ENCODE measurements around the gene NHLRC2.

The NHLRC2 gene

DNA sequence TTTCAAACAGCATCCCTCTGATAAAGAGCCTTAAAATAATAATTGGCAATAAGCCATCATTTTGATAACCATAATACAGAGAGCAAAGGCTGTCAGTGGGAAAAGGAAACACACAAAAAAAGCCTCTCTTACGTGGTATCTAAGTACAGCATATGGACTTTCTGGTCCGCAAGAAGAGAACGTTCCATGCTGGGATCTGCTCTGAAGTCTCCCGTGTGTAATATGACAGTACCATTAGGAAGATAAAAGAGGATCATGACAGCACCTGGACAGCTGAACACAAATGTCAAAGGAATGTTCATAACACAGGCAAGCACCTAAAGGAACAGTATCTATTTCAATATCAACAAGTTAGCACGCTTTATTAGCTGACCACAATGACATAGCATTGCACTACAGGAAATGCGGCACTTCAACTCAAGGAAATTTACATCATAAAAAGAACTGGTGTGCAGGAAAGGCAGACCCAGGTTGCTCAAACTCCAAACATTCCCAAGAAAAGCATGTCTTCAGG, 10.4 kb upstream of the NHLRC2 start:
- no peaks in the 10 kb centered on the region for H3K79me2 ChIP-seq (ENCODE audit: control insufficient read depth, insufficient read depth, low read length, poor library complexity)
- H3K18ac ChIP-seq (ENCODE audit: low read length): no peak overlapping the region
- H2BK12ac ChIP-seq (ENCODE audit: low read length): no peak overlapping the region
- H2BK120ac ChIP-seq (ENCODE audit: insufficient read depth, low read length, poor library complexity): no peak overlapping the region
- H2BK5ac ChIP-seq (ENCODE audit: low read depth, low read length, poor library complexity): no peak overlapping the region
- H4K12ac ChIP-seq (ENCODE audit: low read depth, low read length): no peak overlapping the region
- H2AFZ ChIP-seq (ENCODE audit: insufficient read depth, low read length, poor library complexity): no peak overlapping the region
- no peaks in the 10 kb centered on the region for H3K9me3 ChIP-seq (ENCODE audit: insufficient read depth, low read depth, low read length)
- no peaks in the 10 kb centered on the region for H3K79me1 ChIP-seq (ENCODE audit: low read length)
- H3K9ac ChIP-seq (ENCODE audit: low read length): no peak overlapping the region
- no peak overlapping the region for H4K91ac ChIP-seq (ENCODE audit: low read depth, low read length)
- H2AK5ac ChIP-seq (ENCODE audit: low read length): no peak overlapping the region
- no peak overlapping the region for H3K4ac ChIP-seq (ENCODE audit: low read depth, low read length)
- H3K4me2 ChIP-seq (ENCODE audit: low read length): no peak overlapping the region
- no peaks in the 10 kb centered on the region for H3K27me3 ChIP-seq (ENCODE audit: insufficient read depth, low read length)
- DNase-seq: no peak
- no peak overlapping the region for H3K23ac ChIP-seq (ENCODE audit: low read length)
- H3K14ac ChIP-seq (ENCODE audit: low read length): no peak overlapping the region
- H3K4me1 ChIP-seq (ENCODE audit: control insufficient read depth in 1 of 2, insufficient read depth in 2 of 2, low read length in 2 of 2): no peaks in the 10 kb centered on the region
- peaks cover 0 to 3% of the 10 kb centered on the region in 2 experiments for H3K36me3 ChIP-seq (ENCODE audit: control insufficient read depth in 1 of 2, insufficient read depth in 2 of 2, low read length in 2 of 2)
- no peak overlapping the region for H3K27ac ChIP-seq (ENCODE audit: low read depth, low read length)
- no CpG with 5 or more reads among the region's 6 CpGs for WGBS (ENCODE audit: extremely low coverage, insufficient coverage, insufficient read length)
- H4K8ac ChIP-seq (ENCODE audit: low read depth, low read length): no peak overlapping the region
- no peak overlapping the region for H3K4me3 ChIP-seq (ENCODE audit: low read depth, low read length)

DNA sequence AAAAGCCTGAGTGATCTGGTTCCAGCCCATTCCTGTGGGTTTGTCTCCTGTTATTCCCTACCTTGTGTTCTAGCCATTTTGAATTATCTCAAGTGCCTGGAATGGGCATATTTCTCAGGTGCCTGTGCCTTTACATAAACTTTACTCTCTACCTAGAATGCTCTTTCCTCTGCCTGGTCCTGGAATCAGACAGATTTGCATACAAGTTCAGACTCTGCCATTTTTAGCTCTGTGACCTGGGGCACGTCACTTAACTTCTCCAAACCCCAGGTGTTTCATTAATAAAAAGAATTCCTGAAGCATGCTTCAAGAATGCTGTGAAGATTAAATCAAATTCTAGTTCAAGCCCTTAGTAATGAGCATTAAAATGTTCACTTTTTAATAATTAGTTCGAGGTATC, 8.4 kb upstream of the NHLRC2 start:
- H3K4me1 ChIP-seq (ENCODE audit: control insufficient read depth in 1 of 2, insufficient read depth in 2 of 2, low read length in 2 of 2): no peaks in the 10 kb centered on the region
- no CpG with 5 or more reads among the region's 2 CpGs for WGBS (ENCODE audit: extremely low coverage, insufficient coverage, insufficient read length)
- H3K79me1 ChIP-seq (ENCODE audit: low read length): no peaks in the 10 kb centered on the region
- no peak overlapping the region for H4K12ac ChIP-seq (ENCODE audit: low read depth, low read length)
- H3K27me3 ChIP-seq (ENCODE audit: insufficient read depth, low read length): no peaks in the 10 kb centered on the region
- H3K4ac ChIP-seq (ENCODE audit: low read depth, low read length): no peak overlapping the region
- no peak for DNase-seq
- peaks cover 0 to 3% of the 10 kb centered on the region in 2 experiments for H3K36me3 ChIP-seq (ENCODE audit: control insufficient read depth in 1 of 2, insufficient read depth in 2 of 2, low read length in 2 of 2)
- no peak overlapping the region for H2AK5ac ChIP-seq (ENCODE audit: low read length)
- H3K14ac ChIP-seq (ENCODE audit: low read length): no peak overlapping the region
- no peak overlapping the region for H3K27ac ChIP-seq (ENCODE audit: low read depth, low read length)
- H3K9me3 ChIP-seq (ENCODE audit: insufficient read depth, low read depth, low read length): no peaks in the 10 kb centered on the region
- H2BK5ac ChIP-seq (ENCODE audit: low read depth, low read length, poor library complexity): no peak overlapping the region
- H3K4me2 ChIP-seq (ENCODE audit: low read length): no peak overlapping the region
- no peak overlapping the region for H2AFZ ChIP-seq (ENCODE audit: insufficient read depth, low read length, poor library complexity)
- H3K4me3 ChIP-seq (ENCODE audit: low read depth, low read length): no peak overlapping the region
- no peak overlapping the region for H3K9ac ChIP-seq (ENCODE audit: low read length)
- no peak overlapping the region for H2BK120ac ChIP-seq (ENCODE audit: insufficient read depth, low read length, poor library complexity)
- H3K23ac ChIP-seq (ENCODE audit: low read length): no peak overlapping the region
- H2BK12ac ChIP-seq (ENCODE audit: low read length): no peak overlapping the region
- no peak overlapping the region for H3K18ac ChIP-seq (ENCODE audit: low read length)
- H4K8ac ChIP-seq (ENCODE audit: low read depth, low read length): no peak overlapping the region
- H4K91ac ChIP-seq (ENCODE audit: low read depth, low read length): no peak overlapping the region
- no peaks in the 10 kb centered on the region for H3K79me2 ChIP-seq (ENCODE audit: control insufficient read depth, insufficient read depth, low read length, poor library complexity)

GRCh38 chr10:113849140-113849803, 5.2 kb upstream of the NHLRC2 start:
- WGBS (ENCODE audit: extremely low coverage, insufficient coverage, insufficient read length): no CpG with 5 or more reads among the region's 5 CpGs
- no peak overlapping the region for H4K12ac ChIP-seq (ENCODE audit: low read depth, low read length)
- no peak overlapping the region for H2AK5ac ChIP-seq (ENCODE audit: low read length)
- H2BK5ac ChIP-seq (ENCODE audit: low read depth, low read length, poor library complexity): no peak overlapping the region
- H3K4me1 ChIP-seq (ENCODE audit: control insufficient read depth in 1 of 2, insufficient read depth in 2 of 2, low read length in 2 of 2): peaks cover 0 to 4% of the 10 kb centered on the region in 2 experiments
- H3K14ac ChIP-seq (ENCODE audit: low read length): no peak overlapping the region
- DNase-seq: no peak
- no peak overlapping the region for H3K23ac ChIP-seq (ENCODE audit: low read length)
- H3K18ac ChIP-seq (ENCODE audit: low read length): no peak overlapping the region
- peaks cover 3% of the 10 kb centered on the region for H3K79me1 ChIP-seq (ENCODE audit: low read length)
- H3K9ac ChIP-seq (ENCODE audit: low read length): no peak overlapping the region
- no peaks in the 10 kb centered on the region for H3K9me3 ChIP-seq (ENCODE audit: insufficient read depth, low read depth, low read length)
- H3K27me3 ChIP-seq (ENCODE audit: insufficient read depth, low read length): no peaks in the 10 kb centered on the region
- no peak overlapping the region for H3K4me3 ChIP-seq (ENCODE audit: low read depth, low read length)
- H3K36me3 ChIP-seq (ENCODE audit: control insufficient read depth in 1 of 2, insufficient read depth in 2 of 2, low read length in 2 of 2): peaks cover 0 to 3% of the 10 kb centered on the region in 2 experiments
- no peak overlapping the region for H2BK12ac ChIP-seq (ENCODE audit: low read length)
- H2AFZ ChIP-seq (ENCODE audit: insufficient read depth, low read length, poor library complexity): no peak overlapping the region
- no peak overlapping the region for H3K4ac ChIP-seq (ENCODE audit: low read depth, low read length)
- H3K27ac ChIP-seq (ENCODE audit: low read depth, low read length): no peak overlapping the region
- no peak overlapping the region for H4K8ac ChIP-seq (ENCODE audit: low read depth, low read length)
- no peak overlapping the region for H3K4me2 ChIP-seq (ENCODE audit: low read length)
- no peak overlapping the region for H4K91ac ChIP-seq (ENCODE audit: low read depth, low read length)
- no peak overlapping the region for H2BK120ac ChIP-seq (ENCODE audit: insufficient read depth, low read length, poor library complexity)
- H3K79me2 ChIP-seq (ENCODE audit: control insufficient read depth, insufficient read depth, low read length, poor library complexity): peaks cover 3% of the 10 kb centered on the region

GRCh38 chr10:113849946-113850345, 4.5 kb upstream of the NHLRC2 start:
- Histone ChIP-seq H3K14ac (ENCODE audit: low read length) (no peak overlapping the region), H2AFZ (ENCODE audit: insufficient read depth, low read length, poor library complexity) (no peak overlapping the region), H4K12ac (ENCODE audit: low read depth, low read length) (no peak overlapping the region), H3K4me1 (ENCODE audit: control insufficient read depth in 1 of 2, insufficient read depth in 2 of 2, low read length in 2 of 2) (peaks cover 0 to 4% of the 10 kb centered on the region in 2 experiments), H3K27ac (ENCODE audit: low read depth, low read length) (no peak overlapping the region), H3K79me2 (ENCODE audit: control insufficient read depth, insufficient read depth, low read length, poor library complexity) (peaks cover 7% of the 10 kb centered on the region), H2BK12ac (ENCODE audit: low read length) (no peak overlapping the region), H3K9ac (ENCODE audit: low read length) (no peak overlapping the region), H3K36me3 (ENCODE audit: control insufficient read depth in 1 of 2, insufficient read depth in 2 of 2, low read length in 2 of 2) (peaks cover 0 to 3% of the 10 kb centered on the region in 2 experiments), H4K8ac (ENCODE audit: low read depth, low read length) (no peak overlapping the region), H3K79me1 (ENCODE audit: low read length) (peaks cover 7% of the 10 kb centered on the region), H2BK5ac (ENCODE audit: low read depth, low read length, poor library complexity) (no peak overlapping the region), H2AK5ac (ENCODE audit: low read length) (no peak overlapping the region), H4K91ac (ENCODE audit: low read depth, low read length) (no peak overlapping the region), H2BK120ac (ENCODE audit: insufficient read depth, low read length, poor library complexity) (no peak overlapping the region), H3K4ac (ENCODE audit: low read depth, low read length) (no peak overlapping the region), H3K4me2 (ENCODE audit: low read length) (no peak overlapping the region), H3K18ac (ENCODE audit: low read length) (no peak overlapping the region), H3K4me3 (ENCODE audit: low read depth, low read length) (no peak overlapping the region), H3K9me3 (ENCODE audit: insufficient read depth, low read depth, low read length) (no peaks in the 10 kb centered on the region), H3K27me3 (ENCODE audit: insufficient read depth, low read length) (no peaks in the 10 kb centered on the region), H3K23ac (ENCODE audit: low read length) (no peak overlapping the region)
- no CpG with 5 or more reads among the region's 7 CpGs for WGBS (ENCODE audit: extremely low coverage, insufficient coverage, insufficient read length)
- DNase-seq: no peak

All from trophoblast cell (in vitro differentiated cells and primary cell).